CD4-positive, alpha-beta T cell treated with Interleukin-2 at 100 ng/mL for 4 hours (primary cell): ENCODE measurements around the gene PAX2.
A peak's percentile ranks its signal among the peaks of the same experiment; 100 is the strongest.

Source experiments
- DNase-seq: peaks from one replicate; pipeline ENCODE4 v3.0.0-alpha.2; 2020; ENCODE audit warnings: low spot score

The PAX2 gene

GRCh38 chr10:100858747-100859483 lies 113.5 kb downstream of the PAX2 start:
- no peak for DNase-seq

- DNase-seq, result no peak
Observed at GRCh38 chr10:100859484-100859763, 114.0 kb downstream of the PAX2 start.

- DNase-seq, result no peak
Observed at GRCh38 chr10:100863433-100863832, 118.1 kb downstream of the PAX2 start.

- no peak for DNase-seq
Observed at GRCh38 chr10:100864036-100864885, 118.9 kb downstream of the PAX2 start.

- no peak for DNase-seq
Observed at GRCh38 chr10:100864978-100865377, 119.6 kb downstream of the PAX2 start.

GRCh38 chr10:100866010-100866409 lies 120.6 kb downstream of the PAX2 start:
- no peak for DNase-seq

- DNase-seq, result no peak
Observed at GRCh38 chr10:100866575-100867098, 121.3 kb downstream of the PAX2 start.

GRCh38 chr10:100867261-100867963 lies 122.0 kb downstream of the PAX2 start:
- no peak for DNase-seq

GRCh38 chr10:100868382-100868781 lies 123.0 kb downstream of the PAX2 start:
- no peak for DNase-seq

GRCh38 chr10:100869399-100869798 lies 124.0 kb downstream of the PAX2 start:
- DNase-seq, result no peak

- DNase-seq, result peak; percentile 27
Observed at GRCh38 chr10:100872034-100872791, 126.8 kb downstream of the PAX2 start.

GRCh38 chr10:100873146-100873826 lies 127.9 kb downstream of the PAX2 start:
- DNase-seq, result no peak

GRCh38 chr10:100873827-100874326 lies 128.5 kb downstream of the PAX2 start:
- no peak for DNase-seq

- DNase-seq, result no peak
Observed at GRCh38 chr10:100874702-100875483, 129.5 kb downstream of the PAX2 start.

- no peak for DNase-seq
Observed at GRCh38 chr10:100875484-100876166, 130.2 kb downstream of the PAX2 start.

- DNase-seq, result no peak
Observed at GRCh38 chr10:100876585-100877460, 131.4 kb downstream of the PAX2 start.

- no peak for DNase-seq
Observed at GRCh38 chr10:100877461-100877850, 132.1 kb downstream of the PAX2 start.

GRCh38 chr10:100878291-100878910 lies 133.0 kb downstream of the PAX2 start:
- DNase-seq, result no peak
